GM21737 (cell line): ENCODE results near the gene CRYBG3.

ENCODE experiments used
- ATAC-seq: cut with Tn5 transposase; IDR thresholded peaks from one replicate; pipeline ENCODE4 v1.9.1; 2021; ENCODE audit warnings: mild to moderate bottlenecking, moderate library complexity; ENCODE audit not compliant: unreplicated experiment

The CRYBG3 gene

GRCh38 chr3:97970956-97971620 is 149.3 kb downstream of the CRYBG3 start:
- no peak for ATAC-seq

- ATAC-seq: peak; percentile 86
These were observed 150.1 kb downstream of the CRYBG3 start, which contains the start of gene RIOX2 for GRCh38 chr3:97971679-97972567. Gene RIOX2 (minus strand): TSS chr3:97972431. CDS start chr3:97967593, 4,838 bp downstream.

- ATAC-seq: no peak
These were observed 151.2 kb downstream of the CRYBG3 start for GRCh38 chr3:97972976-97973375.

- ATAC-seq: no peak
These were observed 153.2 kb downstream of the CRYBG3 start for GRCh38 chr3:97974996-97975395.

- no peak for ATAC-seq
These were observed 153.7 kb downstream of the CRYBG3 start for GRCh38 chr3:97975466-97975865.

- no peak for ATAC-seq
These were observed 157.8 kb downstream of the CRYBG3 start for GRCh38 chr3:97979610-97980009.

- no peak for ATAC-seq
These were observed 160.1 kb downstream of the CRYBG3 start for GRCh38 chr3:97981886-97982285.

- no peak for ATAC-seq
These were observed 162.2 kb downstream of the CRYBG3 start for GRCh38 chr3:97983933-97984491.

- ATAC-seq: no peak
These were observed 165.5 kb downstream of the CRYBG3 start for GRCh38 chr3:97987306-97987705.

- ATAC-seq: no peak
These were observed 167.2 kb downstream of the CRYBG3 start for GRCh38 chr3:97988784-97989568.

GRCh38 chr3:97990624-97991292 is 168.9 kb downstream of the CRYBG3 start:
- ATAC-seq: no peak

GRCh38 chr3:97991293-97991682 is 169.5 kb downstream of the CRYBG3 start:
- no peak for ATAC-seq

GRCh38 chr3:97992547-97993173 is 170.8 kb downstream of the CRYBG3 start:
- ATAC-seq: no peak

- ATAC-seq: no peak
These were observed 171.7 kb downstream of the CRYBG3 start for GRCh38 chr3:97993526-97993925.

GRCh38 chr3:97994328-97994945 is 172.6 kb downstream of the CRYBG3 start:
- ATAC-seq: no peak
